Uterus (tissue), 4 donors: ENCODE measurements around the gene CARD16. TPM values are rescaled to one million over a fixed set of nuclear protein-coding genes. Genes with fewer than 3 reads are reported as not detected.
A peak's percentile ranks its signal among the peaks of the same experiment; 100 is the strongest.

Experiments used
- DNase-seq, 2 donors: peaks; one replicate each; pipeline ENCODE4 v3.0.0-alpha.2; 2019 to 2020
- H3K27ac ChIP-seq, 2 donors: fragments of 200-600 bp; sonication (generic); 1 replicate in 1 of 2; 2 replicates in 1 of 2; pipeline ENCODE4 v1.5.1; 2016 to 2018
- H3K27me3 ChIP-seq, 2 donors: fragments of 200-600 bp; sonication (generic); one replicate each; pipeline ENCODE4 v1.5.1; 2018 to 2019; ENCODE audit warnings: control low read depth in 1 of 2
- H3K36me3 ChIP-seq, 2 donors: fragments of 200-600 bp; sonication (generic); one replicate each; pipeline ENCODE4 v1.5.1; 2019; ENCODE audit warnings: control low read depth in 1 of 2
- H3K4me1 ChIP-seq, 2 donors: fragments of 200-600 bp; sonication (generic); one replicate each; pipeline ENCODE4 v1.5.1; 2018 to 2019; ENCODE audit warnings: control low read depth in 1 of 2
- H3K4me3 ChIP-seq, 2 donors: fragments of 200-600 bp; sonication (generic); 1 replicate in 1 of 2; 2 replicates in 1 of 2; pipeline ENCODE4 v1.5.1; 2018 to 2019; ENCODE audit warnings: mild to moderate bottlenecking in 1 of 2
- H3K9me3 ChIP-seq, 2 donors: fragments of 200-600 bp; sonication (generic); one replicate each; pipeline ENCODE4 v1.5.1; 2019; ENCODE audit warnings: control low read depth in 1 of 2
- POLR2A ChIP-seq, 2 donors: fragments of 450-650 bp; IDR thresholded peaks; one replicate each; pipeline ENCODE4 v1.6.1; 2016; ENCODE audit warnings: antibody characterized with exemption in 2 of 2, mild to moderate bottlenecking in 1 of 2, moderate library complexity in 1 of 2
- intact Hi-C: fragments of 100-400 bp; cut with DNase I; formaldehyde crosslinking; loops from one replicate; pipeline ENCODE4 v1.15.1; 2023; ENCODE audit warnings: low total_unique reads
- total RNA-seq, 4 donors: library from RNA; depleted of rRNA in 3 of 4; stranded (reverse); fragments of >200 nt in 3 of 4; gene quantifications; one replicate each; pipeline versions ENCODE4 v1.1.0 to v1.2.4, GENCODE V29; 2014 to 2023
- TF ChIP-seq, protein P1 (sequence below), 4 experiments: fragments of 200-600 bp in 2 of 4; fragments of 450-650 bp in 2 of 4; sonication (generic) in 2 of 4; IDR thresholded peaks; one replicate each; pipeline ENCODE4 v1.5.1; 2016 to 2019; ENCODE audit warnings: antibody characterized with exemption in 4 of 4, mild to moderate bottlenecking in 2 of 4, moderate library complexity in 1 of 4
- donor health status: DM: yes; HTN: yes; CAD: no.

Gene CARD16
- total RNA-seq, 4 donors from 2014 or later, result 3.7 to 17.0 TPM; not detected in 2

DNA sequence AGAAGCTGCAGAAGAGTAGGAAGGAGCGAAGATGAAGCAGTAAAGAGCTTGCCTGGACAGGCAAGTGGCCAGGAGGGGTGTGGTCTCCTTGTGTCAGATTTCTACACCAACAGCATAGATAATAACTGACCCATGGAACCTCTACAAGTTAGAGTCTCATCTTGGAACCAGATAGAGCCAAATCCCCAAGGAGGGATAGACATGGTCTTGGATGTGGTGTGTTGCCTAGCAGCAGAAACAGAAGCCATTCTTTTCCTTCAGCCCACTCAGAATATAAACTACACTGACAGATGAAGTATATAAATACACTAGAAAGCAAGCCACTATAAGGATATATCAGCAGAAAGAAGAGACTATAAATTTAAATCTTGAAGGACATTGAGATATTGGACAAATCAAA lies 4.3 kb upstream of the CARD16 start:
- TF ChIP-seq, protein P1, sequence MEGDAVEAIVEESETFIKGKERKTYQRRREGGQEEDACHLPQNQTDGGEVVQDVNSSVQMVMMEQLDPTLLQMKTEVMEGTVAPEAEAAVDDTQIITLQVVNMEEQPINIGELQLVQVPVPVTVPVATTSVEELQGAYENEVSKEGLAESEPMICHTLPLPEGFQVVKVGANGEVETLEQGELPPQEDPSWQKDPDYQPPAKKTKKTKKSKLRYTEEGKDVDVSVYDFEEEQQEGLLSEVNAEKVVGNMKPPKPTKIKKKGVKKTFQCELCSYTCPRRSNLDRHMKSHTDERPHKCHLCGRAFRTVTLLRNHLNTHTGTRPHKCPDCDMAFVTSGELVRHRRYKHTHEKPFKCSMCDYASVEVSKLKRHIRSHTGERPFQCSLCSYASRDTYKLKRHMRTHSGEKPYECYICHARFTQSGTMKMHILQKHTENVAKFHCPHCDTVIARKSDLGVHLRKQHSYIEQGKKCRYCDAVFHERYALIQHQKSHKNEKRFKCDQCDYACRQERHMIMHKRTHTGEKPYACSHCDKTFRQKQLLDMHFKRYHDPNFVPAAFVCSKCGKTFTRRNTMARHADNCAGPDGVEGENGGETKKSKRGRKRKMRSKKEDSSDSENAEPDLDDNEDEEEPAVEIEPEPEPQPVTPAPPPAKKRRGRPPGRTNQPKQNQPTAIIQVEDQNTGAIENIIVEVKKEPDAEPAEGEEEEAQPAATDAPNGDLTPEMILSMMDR (IDR thresholded peaks at IDR 0.05), result no peak
- TF ChIP-seq POLR2A (IDR thresholded peaks at IDR 0.05), result no peak

DNA sequence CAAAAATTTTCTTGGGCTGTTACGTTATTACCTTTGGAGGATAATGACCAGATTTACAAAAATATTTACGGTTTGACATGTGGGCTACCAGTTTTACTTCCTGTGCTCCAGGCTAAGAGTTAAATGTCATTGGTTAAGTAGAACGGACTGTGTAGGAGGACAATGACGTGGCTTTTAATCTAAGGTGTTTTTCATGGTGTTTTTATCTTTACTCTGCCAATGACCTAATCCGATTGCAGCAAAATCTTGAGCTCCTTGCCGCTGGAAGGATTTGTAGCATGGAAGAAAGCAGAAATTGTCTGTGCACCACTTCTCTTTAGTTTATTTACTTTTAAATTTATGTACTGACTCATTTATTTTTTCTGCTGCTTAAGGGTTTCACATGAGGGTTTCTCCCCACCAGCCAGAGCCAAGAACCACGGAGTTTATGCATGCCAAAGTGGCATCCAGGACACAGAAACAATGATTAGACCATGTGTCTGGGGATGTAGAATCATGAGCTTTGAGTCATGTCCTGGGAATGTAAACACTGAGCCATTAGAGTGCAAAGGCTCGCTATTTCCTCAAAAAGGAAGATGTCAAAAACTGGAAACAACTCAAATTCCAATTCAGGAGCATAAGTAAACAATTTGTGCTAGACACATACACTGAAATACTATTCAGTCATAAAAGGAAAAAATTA lies 1.9 kb upstream of the CARD16 start:
- Histone ChIP-seq H3K27ac (peak overlapping the region in 1 of 2 donors; percentile 48), H3K36me3 (no peaks in the 10 kb centered on the region)
- peak in 1 of 2 donors; percentile 18 for DNase-seq

More for the DNA sequence above, 4.3 kb upstream of the CARD16 start:
- H3K4me3 ChIP-seq, result no peak overlapping the region
- H3K9me3 ChIP-seq, result no peaks in the 10 kb centered on the region
- no peaks in the 10 kb centered on the region for H3K27me3 ChIP-seq
- H3K36me3 ChIP-seq, result no peaks in the 10 kb centered on the region
- intact Hi-C loops, result no loop called here
- H3K27ac ChIP-seq, result no peak overlapping the region
- H3K4me1 ChIP-seq, result no peaks in the 10 kb centered on the region
- no peak for DNase-seq

DNA sequence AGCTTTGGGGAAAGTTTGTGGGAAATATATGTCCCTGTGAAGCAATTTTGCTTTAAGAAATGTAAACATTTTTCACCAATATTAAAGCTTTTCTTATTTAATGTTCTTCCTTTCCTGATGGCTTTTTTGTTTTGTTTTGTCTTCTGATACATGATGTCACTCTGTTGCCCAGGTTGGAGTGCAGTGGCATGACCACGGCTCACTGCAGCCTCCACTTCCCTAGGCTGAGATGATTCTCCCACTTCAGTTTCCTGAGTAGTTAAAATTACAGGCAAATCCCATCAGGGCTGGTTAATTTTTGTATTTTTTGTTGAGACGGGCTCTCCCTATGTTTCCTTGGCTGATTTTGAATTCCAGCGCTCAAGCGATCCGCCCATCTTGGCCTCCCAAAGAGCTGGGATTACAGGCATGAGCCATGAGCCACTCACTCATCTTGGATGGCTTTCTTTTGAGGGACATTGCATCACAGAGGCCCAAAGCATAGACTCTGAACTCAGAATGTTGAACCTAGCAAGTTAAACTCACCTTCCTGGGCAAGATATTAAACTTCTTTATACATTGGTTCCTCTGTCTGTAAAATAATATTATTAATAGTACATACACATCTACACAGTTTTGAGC lies 651 bp upstream of the CARD16 start:
- DNase-seq, result no peak
- H3K9me3 ChIP-seq, result no peaks in the 10 kb centered on the region
- no peaks in the 10 kb centered on the region for H3K36me3 ChIP-seq
- H3K4me1 ChIP-seq, result no peaks in the 10 kb centered on the region
- intact Hi-C loops, result no loop called here
- TF ChIP-seq POLR2A (IDR thresholded peaks at IDR 0.05), result no peak
- TF ChIP-seq, protein P1 (IDR thresholded peaks at IDR 0.05), result no peak
- no peaks in the 10 kb centered on the region for H3K27me3 ChIP-seq
- H3K27ac ChIP-seq, result peak overlapping the region; percentile 50 to 63
- no peak overlapping the region for H3K4me3 ChIP-seq

More for the DNA sequence above, 1.9 kb upstream of the CARD16 start:
- Histone ChIP-seq H3K27me3 (no peaks in the 10 kb centered on the region), H3K4me3 (no peak overlapping the region), H3K9me3 (no peaks in the 10 kb centered on the region), H3K4me1 (no peaks in the 10 kb centered on the region)
- TF ChIP-seq, protein P1 (IDR thresholded peaks at IDR 0.05), result no peak
- intact Hi-C loops, result no loop called here

DNA sequence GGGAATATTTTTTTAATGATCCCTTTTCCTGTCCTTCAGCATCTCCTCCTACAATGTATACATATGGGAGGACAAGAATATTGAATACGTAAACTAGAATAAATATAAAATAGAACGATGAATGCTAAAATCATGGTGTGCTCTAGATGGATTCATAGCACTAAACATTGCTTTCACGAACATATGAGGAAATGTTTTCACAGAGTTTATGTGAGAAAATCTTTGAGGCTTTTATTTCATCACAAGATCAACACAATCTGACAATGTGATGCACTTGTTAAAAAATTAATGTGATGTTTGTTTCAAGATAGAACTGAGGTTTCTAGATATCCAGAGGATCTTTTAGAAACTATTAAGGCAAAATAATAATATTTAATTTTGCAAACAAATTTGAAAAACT lies 3.0 kb downstream of the CARD16 start:
- intact Hi-C loops, result no loop called here

DNA sequence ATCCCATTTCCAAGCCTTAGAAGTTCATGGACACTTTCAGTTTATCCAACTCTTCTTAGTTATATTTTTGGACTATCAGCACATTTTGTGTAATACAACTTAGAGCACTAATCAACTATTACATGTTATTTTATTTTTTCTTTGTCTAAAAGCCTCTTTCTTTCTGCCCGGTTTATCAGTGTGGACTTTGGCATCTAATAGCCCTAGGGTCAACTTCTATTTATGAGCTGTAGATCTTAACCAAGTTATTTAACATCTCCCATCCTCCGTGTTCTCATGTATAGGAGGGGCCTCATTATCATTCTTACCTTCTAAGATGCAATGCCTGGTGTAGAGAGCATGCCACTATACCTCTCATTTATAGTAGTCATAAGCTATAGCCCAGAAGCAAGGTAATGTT lies 4.4 kb downstream of the CARD16 start:
- intact Hi-C loops, result no loop called here
- Histone ChIP-seq H3K27ac (no peak overlapping the region), H3K4me3 (no peak overlapping the region), H3K36me3 (no peaks in the 10 kb centered on the region), H3K9me3 (no peaks in the 10 kb centered on the region), H3K4me1 (no peaks in the 10 kb centered on the region), H3K27me3 (no peaks in the 10 kb centered on the region)
- TF ChIP-seq, protein P1 (IDR thresholded peaks at IDR 0.05), result no peak
- TF ChIP-seq POLR2A (IDR thresholded peaks at IDR 0.05), result no peak
- DNase-seq, result no peak

More for the DNA sequence above, 3.0 kb downstream of the CARD16 start:
- Histone ChIP-seq H3K27me3 (no peaks in the 10 kb centered on the region), H3K4me3 (no peak overlapping the region), H3K4me1 (no peaks in the 10 kb centered on the region), H3K9me3 (no peaks in the 10 kb centered on the region), H3K27ac (no peak overlapping the region), H3K36me3 (no peaks in the 10 kb centered on the region)
- no peak for TF ChIP-seq POLR2A (IDR thresholded peaks at IDR 0.05)
- TF ChIP-seq, protein P1 (IDR thresholded peaks at IDR 0.05), result no peak
- DNase-seq, result no peak
